AG09309 (cell line): ENCODE results near the gene SLC38A4.
"Not testable (repeated sequence)": the region's sequence is repeated elsewhere in the genome, so short reads cannot be mapped to it uniquely, and the experiment has no call there.

ENCODE experiments used
- DNase-seq: peaks from one replicate; pipeline ENCODE4 v3.0.0-alpha.2; 2010; ENCODE audit warnings: low read depth
- H3K4me3 ChIP-seq: 2 replicates; pipeline ENCODE4 v1.5.1; 2011; ENCODE audit warnings: mild to moderate bottlenecking, low read depth, low read length, moderate library complexity; ENCODE audit not compliant: control insufficient read depth
- CTCF ChIP-seq: IDR thresholded peaks from 2 replicates; pipeline ENCODE4 v1.5.1; 2011; ENCODE audit warnings: mild to moderate bottlenecking, low read depth, low read length, inconsistent platforms; ENCODE audit not compliant: insufficient read depth, control insufficient read depth; ENCODE audit errors: missing control alignments

Gene SLC38A4

GRCh38 chr12:46754550-46754949 is 71.2 kb downstream of the SLC38A4 start:
- H3K4me3 ChIP-seq: no peak overlapping the region
- no peak for DNase-seq
- TF ChIP-seq CTCF: no peak

GRCh38 chr12:46752396-46752795 is 73.4 kb downstream of the SLC38A4 start:
- H3K4me3 ChIP-seq: no peak overlapping the region
- no peak for DNase-seq
- no peak for TF ChIP-seq CTCF

- no peak for TF ChIP-seq CTCF
- no peak overlapping the region for H3K4me3 ChIP-seq
- DNase-seq: no peak
Measured at GRCh38 chr12:46751173-46751572, 74.6 kb downstream of the SLC38A4 start.

GRCh38 chr12:46749322-46749721 is 76.5 kb downstream of the SLC38A4 start:
- no peak for TF ChIP-seq CTCF
- no peak for DNase-seq
- no peak overlapping the region for H3K4me3 ChIP-seq

GRCh38 chr12:46744283-46744682 is 81.5 kb downstream of the SLC38A4 start:
- TF ChIP-seq CTCF: no peak
- peak; percentile 14 for DNase-seq
- H3K4me3 ChIP-seq: no peak overlapping the region

GRCh38 chr12:46743456-46743855 is 82.3 kb downstream of the SLC38A4 start:
- no peak for TF ChIP-seq CTCF
- no peak overlapping the region for H3K4me3 ChIP-seq

GRCh38 chr12:46742271-46742670 is 83.5 kb downstream of the SLC38A4 start:
- not testable (repeated sequence) for DNase-seq, H3K4me3 ChIP-seq

More at GRCh38 chr12:46743456-46743855, 82.3 kb downstream of the SLC38A4 start:
- no peak for DNase-seq
